SHP77 treated with DMSO at 0.1 percent for 48 hours (cell line): Measurements from ENCODE around the gene TMEM247.

Experiments
- DNase-seq: peaks from one replicate; lab custom pipeline; 2025; lab: John Stamatoyannopoulos, UW

Gene TMEM247

DNA sequence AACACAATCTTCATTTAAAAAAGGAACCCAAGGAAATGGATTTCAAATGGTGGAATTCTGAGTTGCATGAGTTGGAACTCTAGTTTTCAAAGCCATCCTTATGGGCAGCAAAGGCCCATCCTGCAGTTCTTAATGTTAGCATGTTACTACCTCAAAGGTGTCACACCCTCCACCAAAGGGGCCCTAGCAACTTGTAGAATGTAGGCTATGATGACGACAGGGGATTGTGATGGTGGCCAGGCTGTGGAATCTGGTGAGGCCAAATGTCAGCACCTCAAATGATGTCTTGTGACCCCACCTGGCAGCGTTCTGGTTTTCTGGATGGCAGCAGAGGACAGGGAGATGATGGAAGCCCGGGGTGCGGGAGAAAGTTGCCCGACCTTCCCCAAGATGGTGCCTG is at the start of gene TMEM247:
Gene TMEM247 (plus strand): TSS at position 301 of the 400 bp plus-strand sequence.
- no peak for DNase-seq

DNA sequence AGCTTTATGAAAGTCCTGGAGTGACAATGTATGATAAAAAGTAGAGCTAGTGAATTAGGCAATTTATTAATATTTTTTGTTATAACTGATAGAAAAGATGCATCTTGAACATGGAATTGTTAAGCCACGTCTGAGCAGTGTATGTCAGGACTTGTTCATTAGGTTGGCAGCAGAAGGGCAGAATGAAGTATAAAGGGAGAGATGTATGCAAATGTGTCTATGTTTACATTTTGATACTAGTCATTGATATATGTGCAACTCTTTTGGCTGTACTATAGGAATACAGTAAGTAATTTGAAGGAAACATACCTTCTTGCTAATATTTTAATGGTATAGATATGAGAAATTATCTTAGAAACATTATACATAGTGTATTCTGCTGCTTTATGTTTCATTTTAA is 49.0 kb upstream of the TMEM247 start:
- no peak for DNase-seq

DNA sequence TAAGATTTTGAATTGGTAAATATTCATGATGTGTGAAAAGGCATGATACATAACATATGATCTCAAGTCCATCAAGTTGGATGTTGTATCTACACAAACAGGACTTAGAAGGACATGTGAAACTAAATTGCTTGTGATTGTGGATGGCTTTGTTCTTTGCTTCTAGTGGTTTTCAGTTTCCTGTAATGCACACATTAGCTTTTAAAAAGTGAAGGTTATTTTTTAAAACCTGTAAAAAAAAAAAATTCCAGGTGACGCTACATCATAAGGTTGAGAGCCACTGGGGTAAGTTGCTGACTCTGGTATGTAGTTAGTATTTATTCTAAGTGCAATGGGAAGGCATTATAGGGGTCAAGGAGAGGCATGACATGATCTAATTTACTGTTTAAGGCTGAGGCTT is 48.4 kb upstream of the TMEM247 start:
- DNase-seq, result no peak

DNA sequence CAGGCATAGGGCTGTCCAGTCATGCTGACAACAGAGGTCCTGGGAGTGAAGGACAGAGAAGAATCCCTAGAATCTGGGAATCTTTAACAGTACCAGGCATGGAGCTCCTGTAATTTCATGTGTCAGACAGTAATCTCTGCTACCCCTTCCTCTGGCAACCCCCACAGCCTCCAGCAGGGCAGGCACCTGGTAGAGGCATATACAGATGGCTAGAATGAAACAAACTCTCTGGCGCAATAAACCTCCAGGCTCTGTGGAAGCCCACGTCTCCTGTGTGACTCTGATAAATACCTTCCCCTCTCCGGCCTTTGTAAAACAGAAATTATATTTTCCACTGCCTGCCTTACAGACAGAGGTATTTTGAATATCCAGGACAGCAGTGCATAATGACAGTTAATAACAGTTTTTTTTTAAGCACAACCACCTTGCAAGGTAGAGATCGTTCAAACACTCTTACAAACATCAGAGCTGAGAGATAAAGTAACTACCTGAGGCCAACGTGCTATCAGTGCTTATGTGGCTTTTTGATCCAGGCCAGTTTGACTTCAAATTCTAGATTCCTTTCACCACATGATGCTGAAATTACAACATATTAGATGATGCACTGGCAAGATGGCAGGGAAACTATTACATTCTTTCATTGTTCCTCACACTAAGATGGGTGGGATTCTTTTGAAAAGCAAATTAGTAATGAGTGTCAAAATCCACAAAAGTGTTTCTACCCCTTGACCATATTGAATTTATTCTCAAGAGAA is 47.7 kb upstream of the TMEM247 start:
- DNase-seq, result no peak

DNA sequence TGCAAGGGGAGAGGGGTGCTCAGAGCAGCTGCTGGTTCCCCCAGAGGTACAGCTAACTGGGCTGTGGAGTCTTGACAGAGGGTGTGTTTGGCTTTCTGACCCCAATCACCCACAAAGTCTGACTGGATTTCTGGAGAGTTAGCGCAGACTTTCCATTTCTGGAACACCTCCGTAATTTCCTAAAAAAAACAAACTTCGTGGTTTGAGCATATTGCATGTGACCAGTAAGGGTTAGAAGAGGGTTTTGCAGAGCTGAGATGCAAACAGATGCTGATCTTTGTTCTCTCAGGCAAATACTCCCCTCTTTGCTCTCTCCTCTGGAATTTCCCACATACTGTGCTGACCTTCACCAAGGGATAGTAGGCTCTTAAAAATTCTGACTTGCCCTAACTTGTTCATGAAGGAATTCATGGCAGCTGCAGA is 44.5 kb upstream of the TMEM247 start:
- DNase-seq, result no peak

DNA sequence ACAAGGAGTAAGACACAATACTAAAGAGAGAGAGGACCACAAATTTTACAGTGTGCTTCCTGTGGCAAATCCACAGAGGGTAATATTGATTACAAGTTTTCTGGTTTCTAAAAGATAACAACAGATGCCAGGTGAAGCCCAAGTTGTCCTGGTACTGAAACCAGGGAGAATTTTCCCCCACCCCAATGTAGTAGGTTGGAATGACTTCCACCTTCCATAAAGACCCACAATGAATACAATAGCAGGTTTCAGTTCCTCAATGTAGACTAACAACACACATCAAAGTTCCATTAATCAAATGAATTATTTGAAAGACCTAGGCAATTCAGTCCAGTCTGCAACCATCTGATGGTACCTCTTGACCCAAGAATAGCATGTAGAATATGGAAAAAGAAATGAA is 44.0 kb upstream of the TMEM247 start:
- DNase-seq, result no peak

DNA sequence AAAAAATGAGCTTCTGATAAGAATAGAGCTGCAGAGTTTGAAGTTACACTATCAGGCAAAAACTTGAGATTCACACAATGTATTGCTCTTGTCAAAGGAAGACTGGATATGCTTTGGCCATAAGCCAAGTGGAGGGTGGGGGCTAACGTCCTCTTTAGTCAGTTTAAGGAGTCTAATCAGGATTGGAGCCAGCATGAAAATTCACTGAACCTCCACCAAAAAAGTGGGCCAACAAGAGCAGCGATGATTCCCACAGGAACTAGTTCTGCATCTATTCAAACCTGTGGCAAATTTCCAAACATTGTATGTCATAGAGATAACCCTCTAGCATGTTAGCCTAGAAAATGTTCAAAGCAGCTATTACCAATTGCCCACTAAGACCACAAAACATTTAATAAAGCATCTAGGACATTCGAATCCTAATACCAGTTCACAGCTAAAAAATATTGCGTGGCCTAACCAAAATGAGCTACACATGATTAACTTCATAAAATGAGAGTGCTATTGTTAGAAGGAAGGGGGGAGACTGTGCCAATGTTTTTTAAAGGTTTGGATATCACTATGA is 43.5 kb upstream of the TMEM247 start:
- no peak for DNase-seq

DNA sequence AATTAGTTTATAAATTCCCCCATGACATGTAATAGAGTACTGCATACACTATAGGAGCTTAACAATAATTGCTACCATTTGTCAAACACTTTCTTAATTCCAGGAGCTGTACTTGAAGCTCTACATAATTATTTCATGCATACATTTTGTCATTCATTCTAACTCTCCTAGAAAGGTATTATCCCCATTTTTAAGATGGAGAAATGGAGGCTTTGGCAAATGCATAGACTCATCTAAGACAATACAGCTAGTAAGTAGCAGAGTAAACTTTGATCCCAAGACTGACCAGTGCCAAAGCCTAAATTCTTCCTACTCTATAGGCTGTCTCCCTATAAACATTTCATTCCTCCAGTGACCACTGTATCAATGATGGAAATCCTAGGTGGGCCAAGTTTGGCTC is 42.6 kb upstream of the TMEM247 start:
- DNase-seq, result no peak

DNA sequence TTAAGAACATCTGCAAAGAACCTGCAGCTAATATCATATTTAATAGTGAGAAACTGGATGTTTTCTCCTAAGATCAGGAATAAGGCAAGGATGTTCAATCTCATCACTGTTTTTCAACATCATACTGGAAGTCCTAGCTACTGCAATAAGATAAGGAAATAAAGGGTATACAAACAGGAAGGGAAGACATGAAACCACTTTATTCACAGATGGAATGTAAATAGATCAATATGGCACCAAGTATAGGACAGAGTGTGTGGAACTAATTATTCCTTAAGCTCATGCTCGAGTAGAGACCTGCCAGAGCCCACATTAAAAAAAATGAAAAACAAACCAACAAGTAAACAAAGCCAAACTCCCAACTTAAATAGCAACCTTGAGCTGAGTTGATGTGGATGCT is 41.3 kb upstream of the TMEM247 start:
- DNase-seq, result no peak

DNA sequence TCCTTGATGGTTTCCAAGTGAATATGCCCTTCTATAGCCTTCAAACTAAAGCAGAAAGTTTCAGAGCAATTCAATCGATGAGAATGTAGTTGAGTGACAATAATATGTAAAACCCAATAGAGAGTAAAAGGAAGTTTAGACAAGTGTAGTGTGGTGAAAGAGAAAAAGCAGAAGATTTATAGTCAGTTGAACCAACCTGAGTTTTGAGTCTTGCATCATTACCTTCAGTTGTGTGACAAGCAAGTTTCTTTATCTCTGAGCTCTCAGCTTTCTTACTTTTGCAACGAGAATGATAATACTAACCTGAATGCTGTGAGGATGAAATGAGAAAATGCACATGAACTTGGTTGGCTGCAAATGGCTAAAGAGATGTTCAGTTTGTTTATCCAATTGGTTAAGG is 40.6 kb upstream of the TMEM247 start:
- no peak for DNase-seq

DNA sequence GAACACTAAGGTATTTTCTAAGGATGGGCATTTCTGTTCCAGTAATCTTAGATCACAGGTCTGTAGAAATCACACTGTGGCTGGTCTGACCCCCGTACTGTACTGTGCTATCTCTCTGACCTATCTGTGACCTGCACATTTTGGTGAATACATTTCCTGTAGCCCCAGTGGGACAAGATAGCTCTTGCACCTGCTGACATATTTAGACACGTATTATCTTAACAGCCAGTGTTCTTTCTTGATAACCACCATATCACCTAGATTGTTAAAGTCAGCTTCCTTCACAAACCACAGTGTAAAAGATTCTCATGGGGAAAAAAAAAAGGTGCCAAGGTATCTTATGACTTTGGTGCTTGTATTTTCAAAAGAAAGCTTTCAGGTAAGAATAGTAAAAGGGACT is 39.8 kb upstream of the TMEM247 start:
- no peak for DNase-seq

DNA sequence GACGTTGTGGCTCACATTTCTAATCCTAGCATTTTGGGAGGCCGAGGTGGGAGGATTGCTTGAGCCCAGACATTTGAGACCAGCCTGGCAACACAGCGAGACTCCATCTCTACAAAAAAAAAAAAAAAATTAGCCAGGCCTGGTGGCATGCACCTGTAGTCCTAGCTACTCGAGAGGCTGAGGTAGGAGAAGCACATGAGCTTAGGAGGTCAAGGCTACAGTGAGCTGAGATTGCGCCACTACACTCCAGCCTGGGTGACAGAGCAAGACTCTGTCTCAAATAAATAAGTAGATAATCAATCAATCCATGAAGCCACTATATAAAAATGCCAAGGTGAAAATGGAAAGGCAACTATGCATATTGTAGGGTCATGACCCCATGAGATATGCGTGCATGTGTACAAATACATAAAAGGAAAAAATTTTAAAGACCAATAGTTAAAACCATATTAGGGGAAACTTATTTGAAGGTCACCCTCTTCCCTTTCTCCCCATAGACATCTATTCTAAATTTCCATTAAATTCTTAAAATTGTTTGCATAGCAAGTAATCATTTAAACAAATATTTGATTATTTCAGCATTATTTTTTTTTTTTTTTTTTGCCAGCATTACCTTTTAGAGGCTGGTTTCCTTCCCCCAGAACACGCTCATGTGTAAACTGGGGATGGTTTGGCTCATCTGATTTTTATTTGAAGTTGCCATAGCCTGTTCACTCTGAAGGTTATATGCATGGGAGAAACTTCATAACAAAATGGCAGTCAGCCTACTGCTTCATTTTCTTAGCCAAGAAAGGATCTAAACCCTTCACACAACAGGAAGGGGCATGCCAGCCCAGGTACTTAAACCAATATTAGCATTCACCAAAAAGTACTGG is 37.3 kb upstream of the TMEM247 start:
- DNase-seq, result no peak

DNA sequence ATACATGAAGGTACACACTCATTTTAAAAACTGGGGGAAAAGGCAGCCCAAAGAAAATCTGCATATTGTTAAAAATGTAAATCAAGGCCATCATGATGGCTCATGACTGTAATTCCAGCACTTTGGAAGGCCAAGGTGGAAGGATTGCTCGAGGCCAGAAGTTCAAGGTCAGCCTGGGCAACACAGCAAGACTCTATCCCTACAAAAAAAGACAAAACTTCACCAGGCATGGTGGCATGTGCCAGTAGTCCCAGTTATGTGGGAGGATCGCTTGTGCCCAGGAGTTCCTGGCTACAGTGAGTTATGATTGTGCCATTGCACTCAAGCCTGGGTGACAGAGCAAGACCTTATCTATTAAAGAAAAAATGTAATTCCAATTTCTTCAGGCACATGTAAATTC is 34.6 kb upstream of the TMEM247 start:
- no peak for DNase-seq

DNA sequence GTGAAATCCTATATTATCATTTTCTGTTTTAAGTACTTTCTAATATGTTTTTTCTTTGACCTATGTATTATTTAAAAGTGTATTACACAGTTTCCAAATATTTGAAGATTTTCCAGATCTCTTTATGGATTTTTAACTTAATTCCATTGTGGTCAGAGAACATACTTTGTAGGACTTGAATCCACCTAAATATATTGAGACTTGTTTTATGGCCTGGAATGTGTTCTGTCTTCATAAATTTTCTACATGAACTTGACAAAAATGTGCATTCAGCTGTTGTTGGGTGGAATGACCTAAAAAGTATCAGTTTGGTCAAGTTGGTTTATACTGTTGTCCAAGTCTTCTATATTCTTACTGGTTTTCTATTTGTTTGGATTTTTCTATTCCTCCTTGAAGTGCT is 33.8 kb upstream of the TMEM247 start:
- no peak for DNase-seq

DNA sequence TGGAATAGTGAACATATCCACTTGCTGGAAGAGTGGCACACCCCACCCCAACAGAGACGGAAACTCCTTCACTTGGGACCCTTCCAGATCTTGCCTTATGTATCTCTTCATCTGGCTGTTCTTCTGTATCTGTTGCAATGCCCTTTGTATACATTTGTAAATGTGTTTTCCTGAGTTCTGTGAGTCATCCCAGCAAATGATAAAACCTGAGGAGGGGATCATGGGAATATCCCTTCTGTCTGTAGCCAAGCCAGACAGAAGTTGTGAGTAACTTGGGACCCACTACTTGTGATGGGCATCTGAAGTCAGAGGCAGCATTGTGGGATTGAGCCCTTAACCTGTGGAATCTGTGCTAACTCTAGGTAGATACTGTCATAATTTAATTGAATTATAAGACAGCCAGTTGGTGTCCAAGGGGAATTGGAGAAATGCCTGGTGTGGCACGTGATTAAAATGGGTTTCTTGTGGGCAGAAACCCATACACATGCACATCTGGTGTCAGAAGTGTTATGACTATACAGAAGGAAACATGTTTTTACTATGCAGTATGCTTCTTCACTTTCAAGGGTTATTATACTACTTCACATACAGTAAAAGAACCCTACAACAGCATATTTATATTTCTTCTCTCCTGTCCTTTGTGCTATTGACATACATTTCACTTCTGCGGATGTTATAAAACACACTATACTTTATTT is 32.3 kb upstream of the TMEM247 start:
- no peak for DNase-seq

DNA sequence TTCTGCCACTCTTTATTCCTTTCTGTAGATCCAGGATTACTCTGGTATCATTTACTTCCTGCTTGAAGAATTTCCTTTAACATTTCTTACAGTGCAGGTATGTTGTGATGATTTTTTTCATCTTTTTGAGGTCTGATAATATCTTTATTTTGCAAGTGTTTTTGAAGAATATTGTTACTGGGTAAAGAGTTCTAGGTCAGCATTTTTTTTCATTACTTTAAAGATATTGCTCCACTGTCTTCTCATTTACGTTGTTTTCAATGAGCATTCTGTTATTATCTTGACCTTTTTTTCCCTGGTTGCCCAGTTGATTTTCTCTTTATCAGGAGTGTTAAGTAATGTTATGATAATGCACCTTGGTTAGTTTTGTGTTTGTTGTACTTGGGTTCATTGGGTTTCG is 31.7 kb upstream of the TMEM247 start:
- DNase-seq, result no peak

DNA sequence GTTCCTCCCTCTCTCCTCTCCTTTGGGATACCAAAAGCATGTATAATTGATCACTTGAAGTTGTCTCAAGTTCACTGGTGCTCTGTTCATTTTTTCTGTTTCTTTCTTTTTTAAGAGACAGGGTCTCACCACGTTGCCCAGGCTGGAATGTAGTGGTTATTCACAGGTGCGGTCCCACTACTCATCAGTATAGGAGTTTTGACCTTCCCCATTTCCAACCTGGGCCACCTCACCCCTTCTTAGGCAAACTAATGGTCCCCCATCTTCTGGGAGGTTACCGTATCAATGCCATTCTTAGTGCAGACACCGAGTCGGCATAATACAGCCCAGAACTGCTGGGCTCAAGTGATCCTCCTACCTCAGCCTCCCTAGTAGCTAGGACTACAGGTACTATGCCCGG is 31.3 kb upstream of the TMEM247 start:
- no peak for DNase-seq

DNA sequence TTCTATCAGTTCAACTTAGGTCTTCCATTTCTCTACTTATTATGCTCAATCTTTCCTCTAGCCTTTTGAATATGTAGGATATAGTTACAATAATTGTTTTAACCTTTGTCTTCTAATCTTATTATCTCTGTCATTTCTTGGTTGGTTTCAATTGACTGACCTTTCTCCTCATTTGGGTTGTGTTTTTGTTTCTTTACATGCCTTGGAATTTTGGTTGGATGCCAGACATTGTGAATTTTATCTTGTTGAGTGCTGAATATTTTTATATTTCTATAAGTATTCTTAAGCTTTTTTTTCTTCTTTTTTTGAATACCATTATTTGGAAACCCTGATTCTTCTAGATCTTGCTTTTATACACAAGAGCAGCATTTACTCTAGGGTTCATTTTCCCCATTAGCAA is 30.7 kb upstream of the TMEM247 start:
- DNase-seq, result no peak

DNA sequence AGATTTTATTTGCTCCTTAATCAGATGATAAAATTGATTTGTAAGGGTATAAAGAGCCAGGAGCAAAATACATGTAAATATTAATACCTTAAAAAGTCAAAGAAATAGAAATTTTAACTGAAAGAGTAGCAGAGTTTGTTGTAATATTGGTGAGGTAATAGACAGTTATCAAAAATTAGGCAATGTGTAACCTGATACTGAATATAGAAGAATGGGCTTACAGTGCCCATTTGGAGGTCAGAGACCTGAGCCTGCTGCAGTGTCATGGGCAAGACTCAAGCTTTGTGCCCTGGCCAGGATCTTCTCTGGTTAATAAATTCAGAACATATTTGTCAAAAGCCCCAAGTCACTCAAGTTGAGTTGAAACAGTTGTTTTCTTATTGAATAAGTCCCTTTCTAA is 29.7 kb upstream of the TMEM247 start:
- DNase-seq, result no peak

DNA sequence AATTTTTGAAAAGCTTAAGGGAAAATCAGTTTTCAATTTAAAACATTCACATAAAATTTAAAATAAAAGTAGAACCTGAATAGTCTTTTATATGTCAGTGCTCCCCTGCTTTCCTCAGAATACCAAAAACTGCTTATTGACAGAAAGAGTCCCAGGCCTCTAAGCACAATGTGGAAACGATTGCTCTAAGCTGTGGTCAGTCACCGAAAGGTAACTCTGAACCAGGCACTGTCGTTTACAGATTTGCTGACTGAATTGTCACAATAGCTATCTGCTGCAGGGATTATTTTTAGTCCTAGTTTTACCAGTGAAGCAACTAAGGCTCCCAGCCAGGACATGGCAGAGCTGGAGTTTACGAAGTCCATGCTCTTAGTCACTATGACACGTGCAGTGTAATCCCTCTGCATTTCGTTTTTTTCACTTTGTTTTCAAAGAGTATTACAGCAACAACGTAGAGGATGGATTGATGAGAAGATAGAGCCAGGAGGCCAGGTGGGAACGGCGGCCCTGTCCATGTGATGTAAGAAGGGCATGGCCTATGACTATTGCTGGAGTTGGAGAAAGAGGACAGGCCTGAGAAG is 28.1 kb upstream of the TMEM247 start:
- DNase-seq, result no peak

DNA sequence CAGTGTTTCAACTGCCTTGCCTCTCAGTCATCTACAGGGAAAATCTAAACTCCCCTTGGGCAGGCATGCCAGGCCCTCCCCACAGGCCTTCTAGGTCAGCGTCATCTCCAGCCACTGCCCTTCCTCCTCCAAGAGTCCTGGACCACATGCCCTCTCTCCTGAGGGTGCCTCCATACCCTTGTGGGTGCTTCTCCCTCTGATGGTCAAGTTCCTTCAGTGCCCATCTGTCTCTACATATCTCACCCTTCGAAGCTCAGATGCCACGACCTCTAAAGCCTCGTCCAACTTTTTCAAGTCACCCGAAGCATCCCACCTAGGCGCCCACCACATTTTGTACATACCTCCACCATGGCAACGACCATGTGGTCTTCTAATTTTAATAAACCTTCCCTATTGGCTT is 22.6 kb upstream of the TMEM247 start:
- no peak for DNase-seq
